HG02870 (cell line): ENCODE measurements around the gene FOXK2.

Source experiments
- ATAC-seq: cut with Tn5 transposase; IDR thresholded peaks from one replicate; pipeline ENCODE4 v1.9.1; 2021; ENCODE audit warnings: mild to moderate bottlenecking, moderate library complexity; ENCODE audit not compliant: unreplicated experiment

Gene FOXK2

GRCh38 chr17:82632451-82632850 lies 112.9 kb downstream of the FOXK2 start:
- ATAC-seq = no peak

DNA sequence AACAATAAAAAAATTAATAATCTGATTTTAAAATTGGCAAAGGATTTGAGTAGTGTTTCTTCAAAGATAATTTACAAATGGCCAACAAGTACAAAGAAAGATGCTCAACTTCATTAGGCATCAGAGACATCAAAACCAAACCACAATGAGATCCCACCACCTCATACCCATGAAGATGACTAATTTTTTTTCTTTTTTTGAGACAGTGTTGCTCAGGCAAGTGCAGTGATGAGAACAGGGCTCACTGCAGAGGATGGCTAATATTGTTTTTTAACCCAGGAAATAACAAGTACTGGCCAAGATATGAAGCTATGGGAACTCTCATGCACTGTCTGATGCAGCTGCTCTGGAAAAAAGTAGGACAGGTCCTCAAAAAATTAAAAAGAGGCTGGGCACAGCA lies 113.8 kb downstream of the FOXK2 start:
- no peak for ATAC-seq

GRCh38 chr17:82636626-82637598 lies 117.4 kb downstream of the FOXK2 start:
- no peak for ATAC-seq

GRCh38 chr17:82638183-82638773 lies 118.7 kb downstream of the FOXK2 start:
- ATAC-seq = no peak

DNA sequence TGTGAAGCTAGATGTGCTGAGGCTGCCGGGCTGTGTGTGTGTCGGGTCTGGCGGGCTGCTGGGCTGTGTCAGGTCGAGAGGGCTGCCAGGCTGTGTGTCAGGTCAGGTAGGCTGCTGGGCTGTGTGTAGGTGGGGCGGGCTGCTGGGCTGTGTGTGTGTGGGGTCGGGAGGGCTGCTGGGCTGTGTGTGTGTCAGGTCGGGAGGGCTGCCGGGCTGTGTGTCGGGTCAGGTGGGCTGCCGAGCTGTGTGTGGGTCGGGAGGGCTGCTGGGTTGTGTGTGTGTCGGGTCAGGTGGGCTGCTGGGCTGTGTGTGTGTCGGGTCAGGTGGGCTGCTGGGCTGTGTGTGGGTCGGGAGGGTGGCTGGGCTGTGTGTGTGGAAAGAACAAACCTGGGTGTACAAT lies 120.1 kb downstream of the FOXK2 start:
- no peak for ATAC-seq

DNA sequence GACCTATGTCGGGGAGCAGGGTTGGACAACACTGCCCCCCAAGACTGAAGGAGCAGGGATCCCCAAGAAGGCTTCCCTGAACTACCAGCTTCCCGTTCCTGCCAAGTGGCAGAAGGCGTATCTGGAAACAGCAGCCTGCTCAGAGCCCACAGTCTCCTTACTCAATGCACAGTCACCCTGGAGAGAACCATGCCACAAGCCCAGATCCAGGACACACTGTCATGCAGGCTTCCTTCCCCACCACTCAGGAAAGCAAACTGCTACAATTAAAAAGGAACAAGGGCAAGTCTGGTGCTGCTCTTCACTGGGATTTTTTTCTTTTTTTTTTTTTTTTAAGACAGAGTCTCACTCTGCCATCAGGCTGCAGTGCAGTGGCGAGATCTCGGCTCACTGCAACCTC lies 120.5 kb downstream of the FOXK2 start:
- no peak for ATAC-seq

- no peak for ATAC-seq
These were observed 122.5 kb downstream of the FOXK2 start for GRCh38 chr17:82642022-82642421.

DNA sequence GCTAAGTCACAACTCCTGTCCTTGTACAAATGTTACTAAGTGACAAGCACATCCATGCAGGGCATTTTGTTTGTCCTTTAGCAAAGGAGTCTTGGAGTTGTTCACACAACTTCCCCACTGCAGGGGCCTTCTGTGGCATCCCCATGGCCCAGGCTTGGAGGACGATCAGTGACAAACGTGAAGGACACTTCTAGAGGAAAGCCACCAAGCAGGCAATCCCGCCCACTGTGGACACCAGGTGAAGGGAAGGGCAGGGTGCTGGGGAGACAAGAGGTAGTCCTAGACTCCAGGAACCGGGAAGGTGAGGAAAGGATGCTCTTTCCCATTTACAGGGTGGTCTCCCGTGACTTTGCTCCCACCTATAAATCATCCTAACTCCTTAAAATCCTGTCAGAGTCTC lies 124.6 kb downstream of the FOXK2 start:
- ATAC-seq = no peak

GRCh38 chr17:82645516-82645915 lies 126.0 kb downstream of the FOXK2 start:
- no peak for ATAC-seq

GRCh38 chr17:82647593-82648164 lies 128.1 kb downstream of the FOXK2 start:
- ATAC-seq = peak; percentile 32

DNA sequence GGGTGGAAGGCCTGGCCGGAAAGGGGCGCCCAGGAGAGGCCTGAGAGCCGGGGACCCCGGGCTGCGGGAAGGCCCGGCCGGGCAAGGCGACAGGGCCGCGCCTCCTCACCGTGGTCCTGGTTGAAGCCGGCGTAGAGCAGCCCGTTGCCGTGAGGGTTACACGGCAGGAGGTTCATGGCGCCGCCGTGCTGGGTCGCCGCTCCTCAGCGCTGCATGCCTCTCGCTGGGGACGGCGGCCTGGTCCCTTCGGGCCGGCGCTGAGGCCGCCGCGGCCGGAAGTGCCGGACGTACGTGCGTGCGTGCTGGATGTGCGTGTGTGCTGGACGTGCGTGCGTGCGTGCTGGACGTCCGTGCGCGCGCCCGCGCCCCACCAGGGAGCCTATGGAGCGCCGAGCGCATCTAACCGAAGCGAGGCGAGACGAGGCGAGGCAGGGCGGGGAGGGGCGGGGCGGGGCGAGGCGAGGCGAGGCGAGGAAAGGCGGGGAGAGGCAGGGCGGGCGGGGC lies 128.7 kb downstream of the FOXK2 start, which contains the start of gene WDR45B:
WDR45B (minus strand) TSS at position 280 of the 504 bp plus-strand sequence; CDS start at position 176, 104 bp downstream.
- ATAC-seq = peak; percentile 85

GRCh38 chr17:82648742-82649331 lies 129.3 kb downstream of the FOXK2 start:
- ATAC-seq = no peak

DNA sequence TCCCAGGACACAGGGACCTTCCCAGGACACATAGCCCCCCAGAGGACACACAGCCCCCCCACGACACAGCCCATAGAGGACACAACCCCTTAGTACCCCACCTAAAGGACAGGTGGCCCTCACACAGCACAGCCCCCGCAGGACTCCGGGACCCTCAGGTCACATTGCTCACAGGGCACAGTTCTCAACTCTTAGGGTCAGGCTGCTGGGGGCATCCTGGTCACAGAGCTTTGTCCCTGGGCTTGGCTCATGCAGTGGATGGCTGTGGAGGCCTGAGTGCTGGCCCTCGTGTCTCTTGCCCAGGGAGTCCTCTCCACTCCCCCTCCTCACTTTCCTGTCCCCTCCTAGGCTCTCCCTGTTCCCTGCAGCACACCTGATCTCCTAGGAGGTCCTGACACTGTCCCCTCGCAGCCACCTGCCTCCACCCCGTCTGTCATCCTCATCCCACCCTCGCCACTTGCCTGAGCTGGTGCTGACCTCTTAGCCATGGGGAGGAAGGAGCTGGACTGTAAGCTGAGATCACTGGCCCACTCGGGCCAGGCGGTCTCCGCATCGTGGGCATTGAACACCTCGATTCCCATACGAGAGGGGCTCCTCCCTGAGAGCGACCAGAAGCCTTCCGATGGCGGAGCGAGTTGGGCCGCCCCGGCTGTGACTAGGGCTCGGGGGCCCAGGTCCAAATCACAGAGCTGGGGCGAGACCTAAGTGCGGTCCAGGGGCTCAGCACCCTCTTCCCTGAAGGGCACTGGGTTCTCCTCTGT lies 130.1 kb downstream of the FOXK2 start:
- ATAC-seq = no peak

- no peak for ATAC-seq
These were observed 131.2 kb downstream of the FOXK2 start for GRCh38 chr17:82650723-82651122.

DNA sequence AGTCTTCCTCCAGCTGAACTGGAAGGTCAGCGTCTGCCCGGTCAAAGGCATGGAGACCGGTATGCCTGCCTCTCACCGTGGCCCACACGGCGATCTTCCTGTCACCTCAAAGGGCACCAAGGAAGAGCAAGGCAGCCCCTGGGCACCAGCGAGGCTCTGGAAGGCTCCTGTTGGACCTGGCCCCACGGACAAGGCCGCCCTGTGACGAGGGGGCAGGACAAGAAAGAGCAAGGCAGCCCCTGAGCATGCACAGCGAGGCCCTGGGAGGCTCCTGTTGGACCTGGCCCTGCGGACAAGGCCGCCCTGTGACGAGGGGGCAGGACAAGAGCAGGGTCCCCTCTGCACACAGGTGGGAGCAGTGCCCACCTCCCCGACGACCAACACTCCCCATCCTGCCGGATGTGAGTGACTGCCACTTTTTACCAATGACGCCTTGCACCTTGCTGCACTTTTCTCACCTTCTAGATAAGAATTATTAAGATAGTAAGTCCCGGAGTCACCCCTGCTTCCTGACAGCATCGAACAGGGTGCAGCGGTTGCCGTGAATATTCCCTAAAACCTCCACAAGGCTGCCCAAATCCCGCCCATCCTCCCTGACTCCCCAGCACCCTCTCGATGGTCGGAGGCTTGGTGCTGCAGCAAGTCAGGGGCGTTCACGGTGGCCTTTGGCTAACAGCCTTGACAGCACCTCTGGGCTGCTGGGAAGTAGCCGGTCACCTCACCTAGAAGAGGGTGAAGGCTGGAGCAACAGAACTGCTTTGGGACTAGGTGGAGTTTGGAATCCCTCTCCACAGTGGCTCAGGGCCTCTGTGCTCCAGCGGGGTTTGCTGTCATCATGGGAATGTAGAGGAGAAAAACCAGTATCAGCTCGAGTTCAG lies 134.4 kb downstream of the FOXK2 start:
- ATAC-seq = no peak
